ENCODE data around the gene SEMA3A.

The SEMA3A gene

GRCh38 chr7:83918142-83918541 is 276.4 kb downstream of the SEMA3A start:
- no peak for DNase-seq

- DNase-seq, result no peak
These were observed 281.4 kb downstream of the SEMA3A start for GRCh38 chr7:83913174-83913573.

- no peak for DNase-seq
These were observed 286.1 kb downstream of the SEMA3A start for GRCh38 chr7:83908526-83908925.
